ENCODE results near the gene C21orf58.

C21orf58 gene

GRCh38 chr21:46255166-46255565, 68.5 kb downstream of the C21orf58 start:
- DNase-seq (ENCODE audit: low spot score) = no peak

- DNase-seq (ENCODE audit: low spot score) = no peak
These were observed 69.3 kb downstream of the C21orf58 start for GRCh38 chr21:46254208-46254975.

DNA sequence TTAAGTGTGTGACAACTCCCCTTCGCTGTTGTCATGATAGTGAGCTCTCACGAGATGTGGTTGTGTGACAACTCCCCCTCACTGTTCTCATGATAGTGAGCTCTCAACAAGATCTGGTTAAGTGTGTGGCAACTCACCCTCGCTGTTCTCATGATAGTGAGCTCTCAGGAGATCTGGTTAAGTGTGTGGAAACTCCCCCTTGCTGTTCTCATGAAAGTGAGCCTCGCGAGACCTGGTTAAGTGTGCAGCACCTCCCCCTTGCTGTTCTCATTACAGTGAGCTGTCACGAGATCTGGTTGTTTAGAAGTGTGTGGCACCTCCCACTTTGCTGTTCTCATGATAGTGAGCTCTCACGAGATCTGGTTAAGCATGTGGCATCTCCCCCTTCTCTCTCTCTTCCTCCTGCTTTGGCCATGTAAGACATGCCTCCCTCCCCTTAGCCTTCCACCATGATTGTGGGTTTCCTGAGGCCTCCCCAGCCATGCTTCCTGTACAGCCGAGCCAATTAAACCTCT, 70.0 kb downstream of the C21orf58 start:
- peak; percentile 52 for DNase-seq (ENCODE audit: low spot score)

GRCh38 chr21:46252840-46253239, 70.8 kb downstream of the C21orf58 start:
- no peak for DNase-seq (ENCODE audit: low spot score)

Data from hematopoietic multipotent progenitor cell treated with erythropoietin and hydrocortisone succinate and interleukin-3 and kit ligand, for 15 days (in vitro differentiated cells).